ENCODE measurements around the gene VGF.

Gene VGF

DNA sequence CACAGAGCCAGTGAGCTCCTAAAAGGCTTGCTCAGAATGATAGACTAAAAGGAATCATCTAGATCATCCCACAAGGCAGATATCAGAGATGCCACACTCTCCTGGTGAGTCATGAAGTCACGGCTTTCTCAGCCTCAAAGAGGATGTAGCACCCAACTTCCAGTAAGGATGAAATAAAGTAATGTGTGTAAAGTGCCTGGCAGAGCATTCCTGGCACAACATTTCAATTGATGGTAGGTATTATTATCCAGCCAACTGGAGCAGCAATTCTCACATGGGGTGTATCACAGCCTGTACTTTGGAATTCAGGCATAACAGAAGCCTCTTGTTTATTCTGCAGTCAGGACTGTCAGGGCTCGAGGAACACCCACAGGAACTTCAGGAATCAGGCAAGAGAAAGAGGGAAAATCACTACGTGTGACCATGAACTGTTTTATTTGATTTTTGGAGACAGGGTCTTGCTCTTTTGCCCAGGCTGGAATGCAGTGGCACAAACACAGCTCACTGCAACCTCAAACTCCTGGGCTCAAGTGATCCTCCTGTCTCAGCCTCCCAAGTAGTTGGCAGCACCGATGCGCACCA, 20.0 kb upstream of the VGF start:
- no peak for DNase-seq

DNA sequence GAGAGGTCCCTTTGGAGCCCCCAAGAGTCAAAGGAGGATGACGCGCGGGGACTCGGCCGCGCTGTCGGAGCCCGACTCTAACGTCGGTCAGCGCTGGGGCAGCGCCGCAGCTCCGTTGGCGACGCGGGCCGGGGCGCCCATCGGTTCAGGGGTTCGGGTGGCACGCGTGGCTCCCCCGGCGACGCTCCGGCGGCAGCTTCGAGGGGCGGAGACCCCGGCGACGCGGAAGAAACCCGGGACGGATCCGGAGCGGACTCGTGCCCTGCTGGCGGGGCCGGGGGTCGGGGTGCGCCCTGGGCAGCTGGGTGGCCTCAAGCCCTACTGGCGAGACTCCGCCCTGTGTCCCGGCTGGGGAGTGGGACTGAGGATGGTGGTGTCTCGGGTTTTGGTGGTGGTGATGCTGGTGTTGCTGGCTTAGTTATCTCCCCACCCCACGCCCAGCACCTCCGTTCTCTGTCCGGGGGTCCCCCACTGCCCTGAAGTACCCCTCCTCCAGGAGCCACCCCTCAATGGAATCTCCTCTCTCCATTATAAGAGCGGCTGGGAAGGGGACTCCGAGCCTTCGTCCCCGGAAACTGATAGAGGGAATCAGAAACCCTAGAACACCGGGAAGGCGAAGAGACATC, 14.9 kb upstream of the VGF start, which contains the start of gene NAT16:
Gene NAT16, minus strand, starts transcription at position 164 of the 626 bp plus-strand sequence. CDS start 5,486 bp downstream, outside the sequence.
- DNase-seq: no peak

DNA sequence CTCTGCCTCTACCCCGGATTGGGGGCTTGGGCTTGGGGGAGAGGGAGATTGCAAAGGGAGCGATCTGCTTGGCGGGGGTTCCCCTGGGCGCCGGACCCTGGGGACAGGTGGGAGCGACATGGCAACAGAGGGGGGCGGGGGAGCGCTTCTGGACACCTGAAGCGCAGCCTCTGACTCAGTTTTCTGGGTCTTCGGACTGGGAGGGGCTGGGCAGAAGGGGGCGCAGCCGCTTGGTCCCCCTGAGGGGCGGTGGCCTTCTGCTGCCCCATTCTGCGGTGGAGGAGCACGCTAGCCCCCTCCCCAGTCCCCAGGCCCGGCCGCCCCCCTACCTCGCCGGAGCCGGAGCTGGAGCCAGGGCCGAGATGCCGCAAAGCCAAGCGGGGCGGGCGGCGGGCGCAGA, 14.3 kb upstream of the VGF start:
- DNase-seq: no peak

DNA sequence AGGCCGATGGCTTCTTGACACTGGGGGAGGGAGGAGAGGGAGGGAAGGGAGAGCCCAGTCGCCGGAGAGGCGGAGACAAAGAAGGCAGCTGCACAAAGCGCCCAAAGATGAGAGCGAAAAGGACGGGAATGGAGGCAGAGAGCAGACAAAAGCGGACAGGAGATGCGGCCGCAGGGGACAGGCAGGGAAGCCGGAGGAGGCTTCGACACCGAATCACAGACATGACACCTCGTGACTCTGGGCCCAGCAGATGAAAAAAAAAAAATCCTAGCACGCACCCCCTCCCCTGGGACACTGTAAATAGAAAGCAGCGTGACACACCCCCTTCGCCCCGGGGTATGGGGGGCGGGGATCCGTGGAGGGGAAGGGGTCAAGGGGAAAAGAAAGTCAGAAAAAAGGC, 13.7 kb upstream of the VGF start:
- no peak for DNase-seq

DNA sequence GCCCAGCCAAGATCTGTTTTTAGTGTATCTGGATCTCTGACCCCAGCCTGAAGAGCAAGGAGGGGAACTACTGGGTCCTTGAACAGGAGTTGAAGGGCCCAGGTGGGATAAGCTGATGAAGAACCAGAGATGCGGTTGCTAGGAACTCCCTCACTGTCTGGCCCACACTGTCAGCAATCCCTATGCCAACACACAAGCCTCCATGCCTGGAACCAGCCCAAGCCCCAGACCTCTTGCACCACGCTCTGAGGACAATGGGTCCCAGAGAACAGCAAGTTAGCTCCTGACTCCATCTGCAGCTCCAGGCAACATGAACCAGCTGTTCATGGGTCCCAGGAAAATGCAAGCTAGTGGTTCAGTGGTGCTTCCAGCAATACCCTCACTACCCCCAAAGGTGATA, 12.3 kb upstream of the VGF start:
- DNase-seq: no peak

DNA sequence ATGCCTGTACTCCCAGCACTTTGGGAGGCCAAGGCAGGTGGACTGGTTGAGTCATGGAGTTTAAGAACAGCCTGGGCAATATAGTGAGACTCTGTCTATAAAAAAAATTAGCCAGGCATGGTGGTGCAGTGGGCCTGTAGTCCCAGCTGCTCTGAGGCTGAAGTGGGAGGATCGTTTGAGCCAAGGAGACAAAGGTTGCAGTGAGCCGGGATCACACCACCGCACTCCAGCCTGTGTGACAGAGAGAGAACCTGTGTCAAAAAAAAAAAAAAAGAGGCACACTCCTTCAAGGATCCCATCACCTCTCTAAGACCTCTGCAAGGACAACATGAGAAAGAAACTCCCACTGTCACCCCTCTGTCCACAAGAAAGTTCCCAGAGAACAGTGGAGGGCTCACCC, 10.3 kb upstream of the VGF start:
- no peak for DNase-seq

DNA sequence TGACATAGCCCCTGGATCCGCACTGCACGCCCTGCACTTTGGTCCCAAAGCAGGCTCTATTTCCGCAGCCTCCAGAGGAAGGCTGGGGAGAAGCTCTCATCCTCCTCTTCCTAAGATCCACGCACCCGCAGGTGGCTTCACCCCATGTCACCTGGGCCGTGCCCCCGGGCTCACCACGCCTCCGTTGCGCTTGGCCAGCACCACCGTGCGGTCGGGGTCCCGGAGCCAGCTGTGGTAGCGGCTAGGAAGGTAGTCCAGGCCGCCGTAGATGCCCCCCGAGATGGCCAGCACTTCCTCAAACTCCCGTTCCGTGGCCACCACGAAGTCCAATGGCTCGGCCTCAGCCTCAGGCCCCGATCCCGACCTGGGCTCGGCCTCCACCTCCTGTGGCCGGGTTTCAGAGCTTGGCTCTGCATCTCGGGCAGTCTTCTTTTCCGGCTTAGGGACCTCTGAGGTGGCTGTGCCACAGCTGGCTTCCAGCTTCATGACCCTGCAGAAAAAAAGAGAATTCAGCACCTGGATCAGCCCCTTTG, 9.0 kb upstream of the VGF start:
- DNase-seq: no peak

DNA sequence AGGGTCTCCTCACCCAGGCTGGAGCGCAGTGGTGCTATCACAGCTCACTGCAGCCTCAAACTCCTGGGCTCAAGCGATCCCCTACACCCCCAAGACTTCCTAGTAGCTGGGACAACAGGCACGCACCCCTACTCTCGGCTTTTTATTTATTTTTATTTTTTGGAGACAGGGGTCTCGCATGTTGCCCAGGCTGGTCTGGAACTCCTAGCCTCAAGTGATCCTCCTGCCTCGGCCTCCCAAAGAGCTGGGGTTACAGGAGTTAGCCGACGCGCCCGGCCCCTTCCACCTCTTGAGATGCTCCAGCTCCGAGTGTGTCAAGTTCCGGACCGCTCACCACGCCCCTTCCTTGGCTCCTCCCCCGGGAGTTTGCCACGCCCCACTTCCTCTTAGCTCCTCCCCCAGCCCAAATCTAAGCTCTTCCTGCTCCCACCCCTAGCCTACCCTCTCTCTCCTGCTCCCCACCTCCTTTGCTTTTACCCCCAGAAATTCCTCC, 8.4 kb upstream of the VGF start:
- DNase-seq: peak; percentile 22

DNA sequence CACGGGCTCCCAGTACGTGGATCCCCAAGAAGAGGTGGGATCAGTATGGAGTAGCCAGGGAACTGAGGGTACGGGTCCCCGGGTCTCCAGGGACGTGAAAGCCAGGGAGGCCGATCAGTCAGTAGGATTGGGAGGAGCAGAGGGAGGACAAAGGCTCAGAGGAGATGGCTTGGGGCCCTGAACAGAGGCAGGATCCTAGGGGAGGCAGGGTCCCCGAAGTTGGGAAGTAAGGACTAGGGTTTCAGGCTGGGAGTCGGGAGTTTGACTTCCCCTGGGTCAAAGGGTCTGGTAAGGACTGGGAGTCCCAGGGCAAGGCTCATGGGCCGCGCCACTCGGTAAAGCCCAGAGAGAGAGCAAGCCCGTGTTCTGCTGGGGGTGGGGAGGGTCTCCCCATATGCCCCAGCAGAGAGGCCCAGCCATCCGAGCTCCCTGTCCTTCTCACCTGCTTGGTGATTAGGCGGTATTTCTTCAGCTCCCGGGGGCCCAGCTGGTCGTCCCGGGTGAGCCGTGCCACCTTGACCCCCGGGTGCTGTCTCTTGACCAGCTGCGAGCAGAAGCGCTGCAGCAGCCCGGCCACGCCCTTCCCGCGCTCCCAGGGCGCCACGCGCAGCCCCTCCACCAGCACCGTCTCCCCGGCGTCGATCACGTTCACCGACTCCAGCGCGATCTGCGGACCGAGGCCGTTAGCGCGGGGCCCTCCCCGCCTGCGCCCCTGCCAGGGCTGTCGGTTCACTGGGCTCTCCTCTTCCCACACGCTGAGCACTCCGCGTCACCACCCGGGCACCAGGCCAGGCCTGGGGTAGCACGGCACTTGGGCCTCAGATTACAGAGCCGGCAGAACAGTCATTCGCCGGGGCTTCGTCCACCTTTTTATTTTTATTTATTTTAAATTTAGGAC, 7.7 kb upstream of the VGF start:
- DNase-seq: no peak

DNA sequence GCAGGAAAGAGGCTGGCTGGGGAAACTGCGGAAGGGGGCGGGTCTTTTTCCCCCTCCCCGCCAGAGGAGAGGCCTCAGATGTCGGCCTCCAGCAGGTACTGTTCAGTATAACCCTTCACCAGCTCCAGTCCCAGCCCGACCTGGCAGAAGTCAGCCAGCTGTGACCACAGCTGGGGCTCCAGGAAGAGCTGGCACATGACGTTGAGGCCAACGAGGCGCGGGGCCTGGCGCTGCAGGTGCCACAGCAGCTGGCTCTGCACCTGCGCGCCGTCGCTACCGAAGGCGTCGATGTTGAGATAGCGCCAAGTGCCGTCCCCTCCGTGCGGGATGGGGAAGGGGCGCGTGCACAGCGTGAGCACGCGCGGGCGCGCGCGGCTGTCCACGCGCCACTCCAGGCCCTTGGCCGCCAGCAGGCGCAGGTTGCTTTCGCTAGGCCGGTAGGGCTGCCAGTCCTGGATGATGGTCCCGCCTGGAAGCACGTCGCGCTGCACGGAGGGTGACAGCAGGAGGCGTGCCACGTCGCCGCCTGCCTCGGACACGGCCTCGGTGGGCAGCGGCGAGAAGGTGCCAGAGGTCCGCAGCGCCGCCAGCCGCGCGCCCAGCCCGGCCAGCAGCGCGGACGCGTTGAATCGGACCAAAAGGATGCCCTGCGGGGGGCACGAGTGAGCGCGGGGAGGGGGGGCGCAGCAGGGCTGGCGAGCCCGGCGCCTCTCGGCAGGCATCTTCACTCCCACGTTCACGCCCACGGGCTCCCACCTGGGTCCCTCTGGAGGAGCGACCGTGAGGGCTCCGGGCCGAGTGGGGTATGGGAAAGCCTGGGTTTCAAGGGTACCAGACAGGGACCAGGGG, 6.9 kb upstream of the VGF start:
- no peak for DNase-seq

DNA sequence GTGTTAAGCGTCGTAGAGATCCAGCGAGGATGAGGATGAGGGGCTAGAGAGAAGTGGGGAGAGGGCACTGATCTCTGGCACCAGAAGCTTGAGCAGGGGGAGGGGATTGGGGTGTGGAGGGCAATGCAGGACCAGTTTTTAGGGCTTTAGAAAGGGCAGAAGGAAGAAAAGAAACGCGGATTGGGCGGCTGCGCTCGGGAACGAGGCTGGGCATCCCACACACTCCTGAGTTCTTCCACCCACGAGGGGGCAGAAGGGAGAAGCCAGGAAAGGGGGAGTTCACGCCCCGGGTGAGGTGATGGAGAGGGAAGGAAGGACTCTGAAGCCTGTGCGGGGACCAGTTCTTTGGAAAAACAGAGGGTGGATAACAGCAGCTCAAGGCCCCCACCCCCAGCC, 6.1 kb upstream of the VGF start:
- DNase-seq: no peak

DNA sequence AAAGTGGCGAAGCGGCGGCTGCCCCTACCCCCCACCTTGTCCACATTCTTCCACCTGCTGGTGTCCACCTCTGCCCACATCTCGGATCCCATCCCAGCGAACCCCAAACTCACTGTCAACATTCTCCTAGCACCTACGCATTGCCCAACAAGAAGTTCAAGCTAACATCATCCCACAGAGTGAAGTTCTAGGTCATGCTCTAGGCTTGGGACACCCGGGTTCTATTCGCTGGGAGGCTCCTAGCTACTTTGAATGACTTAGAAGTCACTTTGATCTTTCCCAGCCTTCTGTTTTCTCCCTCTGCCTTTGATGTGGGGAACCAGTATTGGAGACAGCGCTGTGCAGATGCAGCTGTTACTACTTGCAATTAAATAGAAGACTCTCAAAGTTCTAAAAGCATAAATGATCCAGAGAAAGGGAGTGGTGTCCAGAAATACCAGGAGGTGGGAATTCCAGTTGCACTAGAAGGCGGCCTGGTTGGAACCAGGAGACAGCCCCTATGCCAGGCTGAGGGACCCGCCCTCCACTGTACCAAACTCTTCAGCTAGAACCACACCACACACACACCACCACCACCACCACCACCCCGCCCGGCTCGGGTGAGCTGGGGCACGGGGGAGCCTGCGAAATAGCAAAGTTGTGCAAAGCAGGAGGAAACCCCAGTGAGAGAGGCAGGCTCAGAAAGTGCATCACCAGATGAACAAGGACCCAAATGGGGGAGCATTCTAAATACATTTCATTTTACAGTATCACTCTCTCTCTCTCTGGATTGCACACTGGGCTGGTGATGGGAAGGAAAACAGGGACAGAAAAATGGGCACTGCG, 5.5 kb upstream of the VGF start:
- peak; percentile 7 for DNase-seq

DNA sequence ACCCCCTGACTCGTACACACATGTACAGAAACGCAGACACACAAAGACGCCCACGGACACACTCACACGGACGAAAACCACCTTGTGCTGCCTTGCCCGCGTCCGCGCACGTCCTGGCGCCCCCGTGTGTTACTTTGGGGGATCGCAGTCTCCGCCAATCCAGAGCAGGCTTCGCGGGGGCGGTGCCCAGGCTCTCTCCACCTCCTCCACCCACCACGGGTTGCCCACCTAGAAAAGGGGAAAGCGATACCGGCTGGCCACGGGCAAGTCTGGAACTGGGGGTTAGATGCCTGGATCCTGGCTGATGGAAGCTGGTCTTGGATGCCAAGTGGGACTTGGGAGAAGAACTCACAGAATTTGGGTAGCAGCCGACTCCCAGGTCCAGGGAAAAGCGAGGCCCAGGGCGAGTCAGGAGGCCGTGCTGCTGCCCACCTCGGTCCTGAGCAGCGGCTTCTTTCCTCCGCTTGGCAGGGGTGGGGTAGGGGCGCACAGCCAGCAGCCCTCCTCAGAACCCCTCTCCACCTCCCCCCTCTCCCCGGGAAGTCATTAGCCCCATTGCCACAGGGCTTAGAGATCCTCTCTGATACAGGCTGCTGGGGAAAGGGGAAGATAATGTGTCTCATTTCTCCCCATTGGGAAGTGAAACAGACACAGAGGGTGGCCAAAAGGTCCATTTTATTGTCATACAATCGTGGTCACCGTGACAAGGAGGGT, 4.6 kb upstream of the VGF start:
- DNase-seq: peak; percentile 76

DNA sequence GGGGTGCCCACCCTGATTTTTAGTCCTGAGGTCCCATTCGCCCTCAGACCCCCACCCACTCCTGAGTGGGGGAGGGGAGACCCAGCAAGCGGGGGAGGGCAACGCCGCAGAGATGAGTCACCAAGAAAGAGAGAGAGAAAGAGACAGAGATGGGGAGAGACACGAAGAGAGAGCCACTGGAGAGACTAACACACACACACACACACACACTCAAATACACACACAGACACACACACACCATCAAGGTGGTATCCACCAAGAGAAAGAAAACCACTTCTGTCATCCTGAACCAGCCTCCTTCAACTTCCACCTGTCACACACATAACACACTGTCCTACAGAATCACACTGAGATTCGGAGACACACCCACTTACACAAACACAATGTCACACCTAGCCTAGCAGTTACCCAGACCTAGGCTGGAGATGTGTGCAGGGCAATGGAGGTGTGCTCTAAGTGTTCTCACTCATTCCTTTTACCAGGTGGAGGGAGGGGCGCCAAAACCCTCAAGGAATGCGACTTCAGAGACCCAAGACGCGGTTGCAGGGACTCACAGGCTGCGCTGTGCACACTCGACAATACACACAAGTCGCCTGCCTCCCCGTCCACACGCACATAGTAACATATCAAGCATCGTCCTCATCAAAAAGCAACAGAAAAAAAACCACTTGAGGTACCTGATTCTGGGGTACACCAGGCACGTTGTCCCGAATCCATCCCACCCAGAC, 3.9 kb upstream of the VGF start:
- no peak for DNase-seq

DNA sequence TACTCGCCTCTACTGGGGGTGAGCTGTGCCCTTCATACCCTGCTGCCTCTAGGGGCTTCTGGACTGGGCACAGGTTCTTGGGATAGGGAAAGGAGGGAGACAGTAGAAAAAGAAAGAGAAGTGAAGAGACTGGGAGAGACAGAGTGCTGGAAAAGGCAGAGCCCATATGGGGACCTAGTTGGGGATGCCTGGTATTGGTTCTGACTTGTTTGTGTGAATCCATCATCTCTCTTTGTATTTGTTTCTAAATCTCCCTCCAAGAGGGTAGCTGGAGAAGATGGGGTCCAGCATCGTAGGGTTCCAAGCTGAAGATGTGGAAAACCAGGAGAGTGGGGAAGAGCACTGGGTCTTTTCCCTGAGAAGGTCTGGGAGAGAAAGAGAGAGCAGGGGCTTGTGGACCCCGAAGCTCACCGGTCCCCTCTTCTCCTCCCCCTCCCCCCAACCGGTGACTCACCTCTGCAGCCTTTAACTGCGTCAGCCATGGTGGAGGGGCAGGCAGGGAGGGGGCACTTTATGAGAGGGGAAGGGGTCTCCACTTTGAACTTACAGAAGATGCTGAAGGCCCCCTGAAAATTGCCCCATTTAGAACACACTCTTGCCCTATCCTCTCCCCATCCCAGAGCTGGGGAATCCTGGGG, 3.2 kb upstream of the VGF start:
- no peak for DNase-seq

DNA sequence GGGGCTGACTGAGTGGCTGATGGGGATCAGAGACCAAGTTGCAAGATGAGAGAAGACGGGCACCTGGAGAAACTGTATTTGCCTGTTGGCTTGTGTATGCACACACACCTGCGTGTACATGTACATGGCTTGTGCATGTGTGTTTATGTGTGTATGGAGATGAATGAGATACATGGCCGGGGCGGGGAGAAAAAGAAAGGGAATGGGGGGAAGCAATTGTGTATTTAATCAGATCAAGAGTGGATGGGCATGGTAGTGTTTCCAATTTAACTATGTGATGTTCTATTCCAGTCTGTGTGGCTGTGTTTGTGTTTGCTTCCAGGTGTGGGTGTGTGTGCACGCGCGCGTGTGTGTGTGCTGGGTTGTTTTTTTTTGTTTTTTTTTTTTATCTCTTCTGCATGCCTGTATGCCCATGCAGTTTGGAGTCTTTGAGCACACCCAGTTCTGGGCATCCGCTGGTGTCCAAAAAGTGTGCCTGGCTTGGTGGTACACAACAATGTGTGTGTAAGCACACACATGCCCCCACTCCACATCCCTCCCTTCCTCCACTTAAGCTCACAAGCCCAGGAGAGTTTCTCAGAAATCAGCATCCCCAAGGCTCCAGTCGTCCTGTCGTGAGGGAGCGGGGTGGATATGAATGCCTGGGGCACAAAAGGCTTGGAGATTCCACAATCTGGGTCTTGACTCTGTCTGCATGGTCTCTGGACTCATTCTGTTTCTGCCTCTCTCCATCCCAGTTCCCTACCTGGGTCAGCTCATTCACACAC, 2.5 kb upstream of the VGF start:
- DNase-seq: no peak

DNA sequence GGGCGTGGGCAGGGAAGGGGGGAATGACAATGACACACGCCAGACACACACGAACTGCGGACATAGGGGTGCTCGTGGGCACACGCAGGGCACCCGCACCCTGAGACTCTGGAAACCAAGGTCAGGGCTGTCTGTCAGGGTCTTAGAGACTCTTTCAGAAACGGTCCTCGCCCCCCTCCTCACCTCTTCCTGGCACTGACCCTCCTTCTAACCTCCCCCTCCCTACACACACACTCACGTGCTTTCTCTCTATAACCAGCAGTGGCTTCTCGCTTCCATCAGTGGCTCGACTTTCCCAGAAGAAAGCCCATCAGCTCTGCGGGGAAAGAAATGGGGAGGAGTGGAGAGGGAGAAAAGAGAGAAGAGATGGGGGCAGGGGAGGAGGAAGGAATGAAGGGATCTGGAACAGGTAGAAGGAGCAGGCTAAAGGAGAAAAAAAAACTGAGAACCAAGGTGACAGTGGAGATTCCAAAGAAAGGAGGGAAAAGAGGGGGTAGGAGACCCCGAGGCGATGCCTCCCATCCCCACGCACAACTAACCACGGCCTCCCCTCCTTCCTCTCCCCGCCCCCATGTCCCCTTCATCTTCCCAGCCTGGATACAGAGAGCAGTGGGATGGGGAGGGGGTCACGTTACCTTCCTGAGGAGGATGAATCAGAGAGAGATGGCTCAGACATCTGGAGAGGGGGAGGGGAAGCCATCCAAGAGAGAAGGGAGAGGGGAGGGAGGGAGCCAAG, 1.7 kb upstream of the VGF start:
- DNase-seq: no peak

DNA sequence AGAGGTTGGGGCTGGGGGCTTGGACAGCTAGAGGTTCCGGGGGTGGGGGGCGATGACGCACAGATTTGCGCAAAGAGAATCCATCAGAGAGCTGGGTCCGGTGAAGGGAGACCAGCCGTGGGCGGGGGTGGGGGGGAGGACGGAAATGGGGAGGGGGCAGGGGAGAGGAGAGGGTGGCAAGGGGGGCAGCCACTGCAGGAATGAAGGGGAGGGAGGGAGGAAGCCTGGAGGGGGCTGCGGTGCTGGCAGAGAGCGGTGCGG, 1.2 kb upstream of the VGF start:
- no peak for DNase-seq
